Activated T-cell treated with anti-CD3 and anti-CD28 coated beads, Interleukin-2, amount 50 U/mL, for 24 hours (primary cell): ENCODE data around the gene NCOA1.

Experiments used
- DNase-seq: peaks from one replicate; pipeline ENCODE4 v3.0.0-alpha.2; 2020
- H3K27ac Mint-ChIP-seq: 2 replicates; pipeline ENCODE4 v1.8.0; 2020; ENCODE audit warnings: mild to moderate bottlenecking, mixed read lengths
- H3K27me3 Mint-ChIP-seq: 2 replicates; pipeline ENCODE4 v1.8.0; 2020; ENCODE audit warnings: mixed read lengths
- H3K36me3 Mint-ChIP-seq: 2 replicates; pipeline ENCODE4 v1.8.0; 2020; ENCODE audit warnings: low read depth, mixed read lengths
- H3K4me1 Mint-ChIP-seq: 2 replicates; pipeline ENCODE4 v1.8.0; 2020; ENCODE audit warnings: low read depth, mixed read lengths
- H3K4me3 Mint-ChIP-seq: 2 replicates; pipeline ENCODE4 v1.8.0; 2020; ENCODE audit warnings: mild to moderate bottlenecking, moderate library complexity, mixed read lengths
- H3K9me3 Mint-ChIP-seq: 2 replicates; pipeline ENCODE4 v1.8.0; 2020; ENCODE audit warnings: mixed read lengths

NCOA1 gene

DNA sequence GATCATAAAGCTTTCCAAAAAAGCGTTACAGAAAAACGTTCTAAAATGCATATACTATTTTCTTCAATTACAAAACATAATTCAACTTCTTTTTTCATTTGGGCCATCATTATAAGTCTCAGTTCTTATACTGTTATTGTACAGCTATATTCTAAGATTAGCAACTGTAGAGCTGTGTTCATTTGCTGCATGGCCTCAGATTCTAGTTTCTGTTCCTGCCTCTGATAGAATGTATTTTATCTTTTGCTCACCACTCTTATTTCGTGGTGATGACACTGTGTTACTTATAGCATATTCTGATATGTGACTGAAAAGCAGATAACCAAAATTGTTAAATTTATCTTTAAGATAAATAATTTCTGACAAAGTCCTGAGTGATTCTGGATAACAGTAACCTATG lies 234.9 kb downstream of the NCOA1 start:
- no peak for DNase-seq
- Mint-ChIP-seq H3K4me3 (no peak overlapping the region), H3K27ac (no peak overlapping the region), H3K36me3 (peaks cover 36% of the 10 kb centered on the region), H3K4me1 (peaks cover 12% of the 10 kb centered on the region), H3K27me3 (no peaks in the 10 kb centered on the region), H3K9me3 (no peaks in the 10 kb centered on the region)

DNA sequence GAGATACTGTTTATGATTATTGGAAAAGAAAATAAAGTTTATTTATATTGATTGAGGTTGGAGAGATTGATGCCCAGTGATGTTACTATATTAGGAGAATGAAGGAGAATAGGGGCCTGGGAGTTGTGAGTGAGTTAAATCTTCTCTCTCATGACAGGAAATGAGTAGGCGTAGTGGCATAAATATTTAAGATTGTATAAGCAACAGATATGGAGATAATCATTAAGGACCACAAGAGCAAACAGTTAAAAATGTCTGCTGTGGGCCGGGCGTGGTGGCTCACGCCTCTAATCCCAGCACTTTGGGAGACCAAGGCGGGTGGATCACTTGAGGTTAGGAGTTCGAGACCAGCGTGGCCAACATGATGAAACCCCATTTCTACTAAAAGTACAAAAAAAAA lies 239.4 kb downstream of the NCOA1 start:
- H3K4me1 Mint-ChIP-seq = peaks cover 5% of the 10 kb centered on the region
- no peaks in the 10 kb centered on the region for H3K9me3 Mint-ChIP-seq
- no peak overlapping the region for H3K4me3 Mint-ChIP-seq
- H3K27me3 Mint-ChIP-seq = no peaks in the 10 kb centered on the region
- no peak overlapping the region for H3K27ac Mint-ChIP-seq
- peaks cover 44% of the 10 kb centered on the region for H3K36me3 Mint-ChIP-seq
- no peak for DNase-seq

DNA sequence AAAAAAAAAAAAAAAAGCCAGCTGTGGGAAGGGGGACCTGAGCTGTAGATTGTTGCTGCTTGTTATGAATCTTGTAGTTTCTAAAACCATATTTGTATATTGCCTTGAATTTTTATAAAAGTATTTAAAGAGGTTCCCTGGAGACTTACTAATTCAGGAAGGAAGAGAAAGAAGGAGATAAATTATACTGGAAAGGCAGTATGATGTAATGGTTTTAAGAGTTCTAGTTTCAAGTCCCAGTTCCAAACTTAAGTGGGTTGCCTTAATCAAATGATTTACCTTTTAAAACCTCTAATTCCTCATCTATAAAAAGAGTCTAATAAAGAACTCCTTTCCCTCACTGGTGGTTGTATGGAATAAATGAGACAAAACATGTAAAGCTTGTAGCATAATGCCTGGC lies 240.0 kb downstream of the NCOA1 start:
- H3K9me3 Mint-ChIP-seq = no peaks in the 10 kb centered on the region
- peaks cover 5% of the 10 kb centered on the region for H3K4me1 Mint-ChIP-seq
- peaks cover 44% of the 10 kb centered on the region for H3K36me3 Mint-ChIP-seq
- DNase-seq = no peak
- no peak overlapping the region for H3K27ac Mint-ChIP-seq
- no peaks in the 10 kb centered on the region for H3K27me3 Mint-ChIP-seq
- H3K4me3 Mint-ChIP-seq = no peak overlapping the region

DNA sequence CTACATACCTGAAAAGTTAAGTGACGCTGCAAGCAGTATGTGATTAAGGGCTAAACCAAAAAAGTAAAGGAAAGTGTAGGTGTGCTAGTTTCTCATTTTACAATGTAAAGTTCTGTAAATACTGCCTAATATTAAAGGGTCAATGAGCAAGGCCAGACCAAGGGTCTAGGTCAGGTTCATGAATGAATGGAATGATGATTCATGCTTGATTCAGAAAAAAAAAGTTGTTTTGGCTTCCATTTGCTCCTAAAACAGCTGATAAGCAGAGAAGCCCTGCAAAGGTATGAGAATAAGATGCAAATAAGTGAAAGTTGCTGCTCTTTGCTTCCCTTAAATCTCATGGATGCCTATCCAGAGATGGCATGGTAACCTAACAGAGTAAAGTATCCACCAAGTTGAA lies 240.9 kb downstream of the NCOA1 start:
- H3K9me3 Mint-ChIP-seq = no peaks in the 10 kb centered on the region
- H3K27ac Mint-ChIP-seq = no peak overlapping the region
- H3K36me3 Mint-ChIP-seq = peaks cover 42% of the 10 kb centered on the region
- DNase-seq = no peak
- H3K4me3 Mint-ChIP-seq = no peak overlapping the region
- H3K27me3 Mint-ChIP-seq = no peaks in the 10 kb centered on the region
- H3K4me1 Mint-ChIP-seq = peaks cover 5% of the 10 kb centered on the region

DNA sequence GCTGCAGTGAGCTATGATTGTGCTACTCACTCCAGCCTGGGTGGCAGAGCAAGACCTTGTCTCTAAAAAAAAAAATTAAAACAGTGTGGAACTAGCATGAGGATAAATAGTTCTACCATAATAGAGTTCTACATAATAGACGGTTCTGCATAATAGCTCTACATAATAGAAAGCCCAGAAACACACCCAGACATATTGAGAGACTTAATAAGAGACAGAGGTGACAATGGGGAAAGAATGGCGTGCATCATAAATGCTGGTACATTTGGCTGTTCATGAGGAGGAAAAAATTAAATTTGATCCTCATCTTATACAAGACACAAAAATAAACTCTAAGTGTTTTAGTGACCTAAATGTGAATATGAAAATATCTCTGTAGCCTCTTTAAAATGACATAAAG lies 243.7 kb downstream of the NCOA1 start:
- no peaks in the 10 kb centered on the region for H3K27me3 Mint-ChIP-seq
- no peaks in the 10 kb centered on the region for H3K9me3 Mint-ChIP-seq
- no peak for DNase-seq
- H3K4me3 Mint-ChIP-seq = no peak overlapping the region
- peaks cover 29% of the 10 kb centered on the region for H3K36me3 Mint-ChIP-seq
- peaks cover 6% of the 10 kb centered on the region for H3K4me1 Mint-ChIP-seq
- no peak overlapping the region for H3K27ac Mint-ChIP-seq

DNA sequence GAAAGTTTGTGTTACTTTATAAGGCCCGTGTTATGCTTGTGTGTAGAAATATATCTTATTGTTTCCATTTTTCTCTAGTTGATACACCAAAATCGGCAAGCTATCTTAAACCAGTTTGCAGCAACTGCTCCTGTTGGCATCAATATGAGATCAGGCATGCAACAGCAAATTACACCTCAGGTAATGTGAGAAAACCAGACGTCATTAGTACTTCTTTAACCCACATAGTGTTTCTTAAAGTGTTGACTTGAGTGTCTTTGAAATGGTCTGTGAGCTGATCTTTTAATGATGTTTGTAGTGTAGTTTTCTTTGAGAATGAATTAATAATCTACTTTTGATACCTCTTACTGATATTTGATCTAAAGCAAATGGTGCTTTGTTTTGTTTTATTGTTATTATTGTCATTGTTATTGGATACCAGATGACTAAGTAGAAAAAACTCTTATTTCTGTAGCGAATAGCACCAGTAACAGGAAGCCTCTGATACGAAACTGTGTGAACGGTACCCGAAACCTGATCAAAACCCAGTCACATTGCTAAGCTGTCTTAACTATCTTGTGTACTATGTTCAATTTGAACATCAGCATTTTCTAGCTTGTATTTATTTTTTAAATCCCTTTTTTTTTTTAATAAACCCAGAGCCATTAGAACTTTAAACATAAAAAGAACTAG lies 248.4 kb downstream of the NCOA1 start:
- peak overlapping the region; percentile 31 for H3K27ac Mint-ChIP-seq
- H3K4me1 Mint-ChIP-seq = peaks cover 16% of the 10 kb centered on the region
- H3K4me3 Mint-ChIP-seq = no peak overlapping the region
- no peaks in the 10 kb centered on the region for H3K9me3 Mint-ChIP-seq
- peaks cover 51% of the 10 kb centered on the region for H3K36me3 Mint-ChIP-seq
- no peaks in the 10 kb centered on the region for H3K27me3 Mint-ChIP-seq
- no peak for DNase-seq

DNA sequence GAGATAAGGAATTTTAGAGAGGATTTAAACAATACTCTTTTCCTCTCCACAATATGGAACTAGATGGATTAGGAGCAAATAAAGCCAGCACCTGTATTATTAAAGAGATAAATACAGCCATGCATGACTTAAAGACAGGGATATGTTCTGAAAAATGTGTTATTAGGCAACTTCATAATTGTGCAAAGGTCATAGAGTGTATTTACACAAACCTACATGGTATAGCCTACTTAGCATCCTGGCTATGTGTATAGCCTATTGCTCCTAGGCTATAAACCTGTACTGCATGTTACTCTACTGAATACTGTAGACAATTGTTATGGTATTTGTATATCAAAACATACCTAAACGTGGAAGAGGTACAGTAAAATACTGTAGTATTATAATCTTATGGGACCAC lies 249.1 kb downstream of the NCOA1 start:
- H3K4me3 Mint-ChIP-seq = no peak overlapping the region
- H3K36me3 Mint-ChIP-seq = peaks cover 50% of the 10 kb centered on the region

DNA sequence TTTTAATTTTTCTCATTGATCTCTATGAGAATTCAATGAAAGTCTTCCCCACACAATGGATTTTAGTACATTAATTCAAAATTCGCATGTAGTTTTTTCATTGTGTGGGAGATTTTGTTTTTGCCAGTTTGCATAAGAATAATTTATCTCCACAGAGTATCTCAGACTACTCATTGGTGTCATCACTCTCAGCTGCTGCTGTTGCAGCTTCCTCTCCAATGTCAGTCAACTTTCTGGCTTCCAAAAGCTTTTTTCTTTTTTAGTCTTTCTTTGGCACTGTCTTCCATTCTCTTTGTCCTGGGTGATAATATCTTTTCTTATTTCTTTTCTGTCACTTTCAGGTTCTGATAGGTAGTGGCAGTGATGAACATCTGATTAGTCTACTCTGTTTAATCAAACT lies 251.7 kb downstream of the NCOA1 start:
- peaks cover 19% of the 10 kb centered on the region for H3K4me1 Mint-ChIP-seq
- H3K36me3 Mint-ChIP-seq = peaks cover 65% of the 10 kb centered on the region
- DNase-seq = no peak
- no peak overlapping the region for H3K4me3 Mint-ChIP-seq
- no peaks in the 10 kb centered on the region for H3K9me3 Mint-ChIP-seq
- H3K27me3 Mint-ChIP-seq = no peaks in the 10 kb centered on the region
- H3K27ac Mint-ChIP-seq = no peak overlapping the region

More for the DNA sequence above, 249.1 kb downstream of the NCOA1 start:
- no peak for DNase-seq
- no peaks in the 10 kb centered on the region for H3K27me3 Mint-ChIP-seq
- peaks cover 16% of the 10 kb centered on the region for H3K4me1 Mint-ChIP-seq
- no peak overlapping the region for H3K27ac Mint-ChIP-seq
- no peaks in the 10 kb centered on the region for H3K9me3 Mint-ChIP-seq

DNA sequence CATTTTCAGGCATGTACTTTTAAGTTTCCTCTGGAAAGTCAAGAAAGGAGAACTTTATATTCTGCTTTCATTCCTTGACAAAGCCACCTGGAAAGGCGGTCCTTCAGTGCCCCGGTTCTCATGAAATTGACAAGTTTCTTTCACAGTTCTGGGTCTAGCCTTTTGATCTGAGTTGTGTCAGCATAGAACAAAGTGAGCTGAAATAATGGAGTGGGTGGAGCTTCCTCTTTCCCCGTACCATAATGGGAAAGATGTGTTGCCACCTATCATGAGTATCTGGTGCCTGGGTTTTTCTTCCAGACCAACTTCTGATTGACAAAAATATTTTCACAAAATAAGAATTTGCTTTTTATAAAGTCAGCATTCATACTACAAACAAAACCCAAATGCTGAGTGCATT lies 252.9 kb downstream of the NCOA1 start:
- H3K9me3 Mint-ChIP-seq = no peaks in the 10 kb centered on the region
- H3K4me1 Mint-ChIP-seq = peaks cover 19% of the 10 kb centered on the region
- peaks cover 65% of the 10 kb centered on the region for H3K36me3 Mint-ChIP-seq
- peak overlapping the region; percentile 57 for H3K27ac Mint-ChIP-seq
- DNase-seq = no peak
- H3K4me3 Mint-ChIP-seq = no peak overlapping the region
- H3K27me3 Mint-ChIP-seq = no peaks in the 10 kb centered on the region

DNA sequence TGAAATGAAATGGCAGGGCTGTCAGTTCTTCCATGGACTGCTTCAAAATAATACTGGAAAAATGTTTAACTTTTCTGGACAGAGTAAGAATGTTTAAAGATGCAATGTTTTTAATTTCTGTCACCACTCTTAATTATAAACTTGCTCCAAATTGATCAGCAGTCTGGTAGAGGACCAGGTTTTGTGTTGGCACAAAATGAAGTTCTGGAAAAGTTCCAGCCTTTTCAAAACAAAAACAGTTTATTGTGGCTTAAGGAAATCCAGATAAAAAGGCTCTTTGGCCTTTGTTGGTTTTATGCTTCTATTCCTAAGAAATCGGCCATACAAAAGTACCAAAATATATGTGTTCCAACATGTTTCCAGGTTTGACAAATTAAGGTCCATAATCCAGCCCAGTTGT lies 253.3 kb downstream of the NCOA1 start:
- no peak for DNase-seq
- peaks cover 18% of the 10 kb centered on the region for H3K4me1 Mint-ChIP-seq
- H3K27ac Mint-ChIP-seq = no peak overlapping the region
- peaks cover 65% of the 10 kb centered on the region for H3K36me3 Mint-ChIP-seq
- no peaks in the 10 kb centered on the region for H3K9me3 Mint-ChIP-seq
- no peak overlapping the region for H3K4me3 Mint-ChIP-seq
- no peaks in the 10 kb centered on the region for H3K27me3 Mint-ChIP-seq

DNA sequence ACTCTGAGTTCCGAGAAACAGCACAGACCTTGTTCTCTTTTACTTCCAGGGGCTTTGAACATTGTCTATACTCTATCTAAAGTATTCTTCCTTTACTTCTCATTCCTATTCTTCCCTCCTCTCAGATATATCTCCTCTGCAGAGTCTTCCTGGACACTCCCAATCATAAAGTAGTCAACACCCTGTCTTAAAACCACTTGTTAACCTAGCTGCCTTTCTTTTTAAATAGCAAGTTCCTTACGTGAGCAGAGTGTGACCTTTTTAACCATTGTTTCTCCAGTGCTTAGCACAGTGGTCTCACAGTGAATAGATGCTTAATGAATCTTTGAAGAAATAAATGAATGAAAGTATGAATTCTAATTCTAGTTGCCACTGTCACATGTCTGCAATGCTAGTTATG lies 254.8 kb downstream of the NCOA1 start:
- Mint-ChIP-seq H3K27me3 (no peaks in the 10 kb centered on the region), H3K4me3 (no peak overlapping the region), H3K9me3 (no peaks in the 10 kb centered on the region), H3K27ac (peak overlapping the region; percentile 3), H3K36me3 (peaks cover 65% of the 10 kb centered on the region), H3K4me1 (peaks cover 18% of the 10 kb centered on the region)
- DNase-seq = no peak

DNA sequence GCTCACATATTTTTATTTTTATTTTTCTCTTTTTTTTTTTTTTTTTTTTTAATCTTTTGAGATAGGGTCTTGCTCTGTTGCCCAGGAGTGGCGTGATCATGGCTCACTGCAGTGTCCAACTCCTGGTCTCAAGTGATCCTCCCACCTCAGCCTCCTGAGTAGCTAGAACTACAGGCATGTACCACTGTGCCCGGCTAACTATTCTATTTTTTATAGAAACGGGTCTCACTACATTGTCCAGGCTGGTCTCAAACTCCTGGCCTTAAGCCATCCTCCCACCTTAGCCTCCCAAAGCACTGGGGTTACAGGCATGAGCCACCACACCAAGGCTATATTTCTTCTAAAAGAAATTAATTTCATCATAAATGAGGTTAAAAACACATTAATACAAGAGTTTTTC lies 256.2 kb downstream of the NCOA1 start:
- Mint-ChIP-seq H3K27me3 (no peaks in the 10 kb centered on the region), H3K4me3 (no peak overlapping the region), H3K36me3 (peaks cover 53% of the 10 kb centered on the region), H3K4me1 (peaks cover 18% of the 10 kb centered on the region), H3K27ac (no peak overlapping the region), H3K9me3 (no peaks in the 10 kb centered on the region)
- no peak for DNase-seq

DNA sequence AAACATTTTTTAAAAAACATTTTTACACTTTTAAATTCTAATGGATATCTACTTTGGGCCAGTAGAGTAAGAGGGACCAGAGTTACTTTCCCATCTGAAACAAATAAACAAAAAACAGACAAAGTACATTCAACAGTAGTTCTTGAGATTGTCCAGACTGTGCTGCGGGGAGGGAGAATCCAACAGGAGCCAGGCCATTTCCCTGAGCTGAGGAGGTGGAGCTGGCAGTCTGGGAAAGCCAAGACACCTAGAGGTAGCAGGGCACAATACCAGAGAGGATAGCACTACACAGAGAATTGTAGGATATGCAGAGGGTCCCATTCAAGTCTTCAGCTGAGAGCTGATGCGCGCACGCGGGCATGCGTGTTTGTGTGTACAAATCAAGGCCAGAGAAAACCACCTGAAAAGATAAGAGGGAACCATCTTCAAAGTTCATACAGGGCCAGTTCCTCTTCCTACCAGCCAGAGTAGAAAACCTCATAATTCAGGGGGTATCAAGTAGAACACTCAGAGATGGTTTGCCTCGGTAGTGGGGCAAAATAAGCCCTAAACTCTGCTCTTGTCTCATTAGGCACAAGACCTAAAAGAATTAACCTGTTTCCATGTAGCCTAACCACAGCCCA lies 258.1 kb downstream of the NCOA1 start:
- H3K4me3 Mint-ChIP-seq = no peak overlapping the region
- no peaks in the 10 kb centered on the region for H3K9me3 Mint-ChIP-seq
- peaks cover 36% of the 10 kb centered on the region for H3K36me3 Mint-ChIP-seq
- H3K4me1 Mint-ChIP-seq = peaks cover 4% of the 10 kb centered on the region
- no peak overlapping the region for H3K27ac Mint-ChIP-seq
- no peak for DNase-seq
- no peaks in the 10 kb centered on the region for H3K27me3 Mint-ChIP-seq

DNA sequence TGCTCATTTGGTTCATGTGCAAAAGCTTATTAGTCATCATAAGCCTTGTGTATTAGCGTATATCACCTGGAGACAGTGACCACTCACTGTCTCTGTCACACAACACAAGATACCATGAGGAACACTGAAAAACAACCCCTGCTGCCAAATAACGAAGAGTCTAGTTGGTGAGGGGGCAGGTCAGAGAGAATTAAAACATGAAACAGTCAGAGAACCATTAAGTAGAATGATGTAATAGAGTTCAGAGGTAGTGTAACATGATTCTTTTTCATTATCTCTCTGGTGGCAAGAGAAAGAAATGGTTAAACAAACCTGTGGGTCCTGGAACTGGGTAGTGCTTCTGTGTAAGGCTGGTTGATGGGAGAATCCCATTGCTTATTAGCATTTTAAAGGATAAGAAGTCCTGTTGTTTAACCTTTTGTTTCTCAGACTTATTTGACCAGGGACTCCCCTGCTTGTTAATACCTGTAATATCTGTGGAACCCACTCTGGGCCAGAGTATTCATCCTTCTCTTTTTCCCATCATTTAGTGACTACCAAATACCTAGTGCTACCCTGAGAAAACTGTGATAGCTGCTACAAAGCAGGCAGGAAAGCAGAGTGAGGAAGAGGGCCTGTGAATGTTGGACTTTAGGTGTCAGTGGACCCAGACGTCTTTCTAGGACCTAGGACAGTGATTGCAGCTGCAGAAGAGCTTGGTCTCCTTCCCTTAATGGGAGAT lies 264.1 kb downstream of the NCOA1 start:
- Mint-ChIP-seq H3K4me3 (no peak overlapping the region), H3K36me3 (peaks cover 28% of the 10 kb centered on the region), H3K4me1 (no peaks in the 10 kb centered on the region), H3K27ac (no peak overlapping the region), H3K9me3 (no peaks in the 10 kb centered on the region), H3K27me3 (no peaks in the 10 kb centered on the region)
- no peak for DNase-seq

DNA sequence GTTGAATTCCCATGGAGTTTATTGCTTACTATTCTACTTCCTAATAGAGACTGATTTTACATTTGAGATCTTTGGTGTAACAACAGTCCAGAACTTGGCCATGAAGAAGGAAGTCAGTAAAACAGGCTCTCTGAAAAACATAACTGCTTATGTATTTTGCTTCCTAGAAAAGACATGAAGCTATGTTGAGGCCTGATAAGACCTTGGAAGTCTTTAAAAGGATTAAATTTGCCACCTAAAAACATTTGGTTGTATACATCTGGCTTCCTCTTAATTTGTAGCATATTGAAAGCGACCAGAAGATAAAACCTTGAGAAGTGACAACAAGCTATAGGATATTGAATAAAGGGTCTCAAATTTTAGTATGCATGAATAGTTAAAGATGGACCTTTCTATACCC lies 265.7 kb downstream of the NCOA1 start:
- Mint-ChIP-seq H3K9me3 (no peaks in the 10 kb centered on the region), H3K27me3 (no peaks in the 10 kb centered on the region), H3K27ac (no peak overlapping the region)

More for the DNA sequence above, 265.7 kb downstream of the NCOA1 start:
- Mint-ChIP-seq H3K4me3 (no peak overlapping the region), H3K36me3 (peaks cover 33% of the 10 kb centered on the region), H3K4me1 (no peaks in the 10 kb centered on the region)
- DNase-seq = no peak
